GM12864 (cell line): Measurements from ENCODE around the gene ARHGEF10L.
"Not testable (repeated sequence)": the region's sequence is repeated elsewhere in the genome, so short reads cannot be mapped to it uniquely, and the experiment has no call there.

Source experiments
- DNase-seq: peaks from one replicate; pipeline ENCODE4 v3.0.0-alpha.2; 2011; ENCODE audit warnings: low read depth
- H3K4me3 ChIP-seq: 2 replicates; pipeline ENCODE4 v1.5.1; 2011; ENCODE audit warnings: mild to moderate bottlenecking, low read depth, low read length, control low read depth
- TF ChIP-seq, protein P1 (sequence below): IDR thresholded peaks from 2 replicates; pipeline ENCODE4 v1.5.1; 2011; ENCODE audit warnings: low read depth, mild to moderate bottlenecking, moderate library complexity, low read length, control low read depth, inconsistent platforms; ENCODE audit errors: missing control alignments

The ARHGEF10L gene, protein sequence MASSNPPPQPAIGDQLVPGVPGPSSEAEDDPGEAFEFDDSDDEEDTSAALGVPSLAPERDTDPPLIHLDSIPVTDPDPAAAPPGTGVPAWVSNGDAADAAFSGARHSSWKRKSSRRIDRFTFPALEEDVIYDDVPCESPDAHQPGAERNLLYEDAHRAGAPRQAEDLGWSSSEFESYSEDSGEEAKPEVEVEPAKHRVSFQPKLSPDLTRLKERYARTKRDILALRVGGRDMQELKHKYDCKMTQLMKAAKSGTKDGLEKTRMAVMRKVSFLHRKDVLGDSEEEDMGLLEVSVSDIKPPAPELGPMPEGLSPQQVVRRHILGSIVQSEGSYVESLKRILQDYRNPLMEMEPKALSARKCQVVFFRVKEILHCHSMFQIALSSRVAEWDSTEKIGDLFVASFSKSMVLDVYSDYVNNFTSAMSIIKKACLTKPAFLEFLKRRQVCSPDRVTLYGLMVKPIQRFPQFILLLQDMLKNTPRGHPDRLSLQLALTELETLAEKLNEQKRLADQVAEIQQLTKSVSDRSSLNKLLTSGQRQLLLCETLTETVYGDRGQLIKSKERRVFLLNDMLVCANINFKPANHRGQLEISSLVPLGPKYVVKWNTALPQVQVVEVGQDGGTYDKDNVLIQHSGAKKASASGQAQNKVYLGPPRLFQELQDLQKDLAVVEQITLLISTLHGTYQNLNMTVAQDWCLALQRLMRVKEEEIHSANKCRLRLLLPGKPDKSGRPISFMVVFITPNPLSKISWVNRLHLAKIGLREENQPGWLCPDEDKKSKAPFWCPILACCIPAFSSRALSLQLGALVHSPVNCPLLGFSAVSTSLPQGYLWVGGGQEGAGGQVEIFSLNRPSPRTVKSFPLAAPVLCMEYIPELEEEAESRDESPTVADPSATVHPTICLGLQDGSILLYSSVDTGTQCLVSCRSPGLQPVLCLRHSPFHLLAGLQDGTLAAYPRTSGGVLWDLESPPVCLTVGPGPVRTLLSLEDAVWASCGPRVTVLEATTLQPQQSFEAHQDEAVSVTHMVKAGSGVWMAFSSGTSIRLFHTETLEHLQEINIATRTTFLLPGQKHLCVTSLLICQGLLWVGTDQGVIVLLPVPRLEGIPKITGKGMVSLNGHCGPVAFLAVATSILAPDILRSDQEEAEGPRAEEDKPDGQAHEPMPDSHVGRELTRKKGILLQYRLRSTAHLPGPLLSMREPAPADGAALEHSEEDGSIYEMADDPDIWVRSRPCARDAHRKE (N-terminal part only)

DNA sequence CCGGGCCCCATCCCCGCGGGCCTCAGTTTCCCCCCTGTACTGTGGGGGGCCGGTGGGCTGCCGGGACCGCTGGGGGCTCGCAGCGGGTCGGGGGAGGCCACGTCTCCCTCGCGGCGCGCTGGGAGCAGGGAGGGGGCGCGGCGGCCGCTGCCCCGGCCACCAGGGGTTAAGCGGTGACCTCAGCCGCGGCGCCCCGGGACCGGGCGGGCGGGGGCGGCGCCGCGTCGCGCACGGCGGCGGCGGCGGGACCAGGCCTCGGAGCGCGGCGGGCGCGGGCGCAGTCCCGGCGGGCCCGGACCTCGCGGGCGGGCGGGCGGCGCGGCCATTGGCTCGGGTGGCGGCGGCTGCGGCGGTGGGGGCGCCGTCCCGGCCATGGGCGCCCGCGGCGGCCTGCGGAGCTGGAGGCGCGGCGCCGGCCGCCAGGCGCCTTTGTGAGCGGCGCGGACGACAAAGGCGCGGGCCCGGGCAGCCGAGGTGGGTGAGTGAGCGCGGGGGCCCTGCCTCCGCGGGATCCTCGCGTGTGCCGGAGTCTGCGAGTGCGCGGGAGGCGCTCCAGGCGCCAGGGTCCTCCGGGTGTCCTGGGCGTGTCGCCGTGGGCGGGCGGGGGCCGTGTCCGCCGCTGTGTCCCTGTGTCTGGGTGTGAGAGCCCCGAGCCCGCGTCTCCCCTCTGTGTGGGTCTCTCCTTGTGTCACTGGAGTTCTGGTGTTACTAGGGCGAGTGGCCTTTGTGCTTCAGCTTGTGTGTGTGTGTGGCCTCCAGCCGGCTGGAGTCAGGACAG is at the start of gene ARHGEF10L:
Gene ARHGEF10L, plus strand, starts transcription at position 222 of the 778 bp plus-strand sequence. CDS start 40,898 bp downstream, outside the sequence.
- no peak for DNase-seq
- peak within 1 kb of the TSS; percentile 51 for H3K4me3 ChIP-seq

DNA sequence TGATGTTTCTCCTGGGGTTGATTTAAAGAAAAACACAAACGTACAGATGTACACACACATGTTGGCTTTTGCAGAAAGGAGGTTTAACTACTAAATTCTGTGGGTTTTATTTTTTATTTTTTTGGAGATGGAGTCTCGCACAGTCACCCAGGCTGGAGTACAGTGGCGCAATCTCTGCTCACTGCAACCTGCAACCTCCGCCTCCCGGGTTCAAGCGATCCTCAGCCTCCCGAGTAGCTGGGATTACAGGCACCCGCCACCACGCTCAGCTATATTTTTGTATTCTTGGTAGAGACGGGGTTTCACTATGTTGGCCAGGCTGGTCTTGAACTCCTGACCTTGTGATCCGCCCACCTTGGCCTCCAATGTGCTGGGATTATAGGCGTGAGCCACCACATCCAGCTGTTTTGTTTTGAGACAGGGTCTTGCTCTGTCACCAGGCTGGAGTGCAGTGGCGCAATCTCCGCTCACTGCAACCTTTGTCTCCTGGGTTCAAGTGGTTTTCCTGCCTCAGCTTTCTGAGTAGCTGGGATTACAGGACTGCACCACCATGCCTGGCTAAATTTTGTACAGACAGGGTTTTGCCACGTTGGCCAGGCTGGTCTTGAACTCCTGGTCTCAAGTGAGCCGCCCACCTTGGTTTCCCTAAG is 49.6 kb upstream of the ARHGEF10L start:
- not testable (repeated sequence) for H3K4me3 ChIP-seq, DNase-seq

More for the DNA sequence above, at the start of gene ARHGEF10L:
- TF ChIP-seq, protein P1, sequence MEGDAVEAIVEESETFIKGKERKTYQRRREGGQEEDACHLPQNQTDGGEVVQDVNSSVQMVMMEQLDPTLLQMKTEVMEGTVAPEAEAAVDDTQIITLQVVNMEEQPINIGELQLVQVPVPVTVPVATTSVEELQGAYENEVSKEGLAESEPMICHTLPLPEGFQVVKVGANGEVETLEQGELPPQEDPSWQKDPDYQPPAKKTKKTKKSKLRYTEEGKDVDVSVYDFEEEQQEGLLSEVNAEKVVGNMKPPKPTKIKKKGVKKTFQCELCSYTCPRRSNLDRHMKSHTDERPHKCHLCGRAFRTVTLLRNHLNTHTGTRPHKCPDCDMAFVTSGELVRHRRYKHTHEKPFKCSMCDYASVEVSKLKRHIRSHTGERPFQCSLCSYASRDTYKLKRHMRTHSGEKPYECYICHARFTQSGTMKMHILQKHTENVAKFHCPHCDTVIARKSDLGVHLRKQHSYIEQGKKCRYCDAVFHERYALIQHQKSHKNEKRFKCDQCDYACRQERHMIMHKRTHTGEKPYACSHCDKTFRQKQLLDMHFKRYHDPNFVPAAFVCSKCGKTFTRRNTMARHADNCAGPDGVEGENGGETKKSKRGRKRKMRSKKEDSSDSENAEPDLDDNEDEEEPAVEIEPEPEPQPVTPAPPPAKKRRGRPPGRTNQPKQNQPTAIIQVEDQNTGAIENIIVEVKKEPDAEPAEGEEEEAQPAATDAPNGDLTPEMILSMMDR = no peak

DNA sequence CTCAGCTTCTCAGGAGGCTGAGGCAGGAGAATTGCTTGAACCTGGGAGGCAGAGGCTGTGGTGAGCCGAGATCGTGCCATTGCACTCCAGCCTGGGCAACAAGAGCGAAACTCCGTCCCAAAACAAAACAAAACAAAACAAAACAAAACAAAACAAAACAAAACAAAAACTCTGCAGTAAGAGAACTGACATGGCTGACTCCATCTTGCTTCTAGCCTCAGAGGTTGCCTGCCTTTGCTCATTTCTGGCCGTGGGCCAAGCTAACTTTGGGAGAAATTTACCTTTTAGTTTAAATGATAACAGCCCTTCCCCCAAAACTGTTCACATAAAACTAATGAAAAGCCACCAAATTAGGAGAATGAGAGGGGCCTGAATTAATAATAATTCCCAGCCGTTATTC is 48.8 kb upstream of the ARHGEF10L start:
- H3K4me3 ChIP-seq = not testable (repeated sequence)

DNA sequence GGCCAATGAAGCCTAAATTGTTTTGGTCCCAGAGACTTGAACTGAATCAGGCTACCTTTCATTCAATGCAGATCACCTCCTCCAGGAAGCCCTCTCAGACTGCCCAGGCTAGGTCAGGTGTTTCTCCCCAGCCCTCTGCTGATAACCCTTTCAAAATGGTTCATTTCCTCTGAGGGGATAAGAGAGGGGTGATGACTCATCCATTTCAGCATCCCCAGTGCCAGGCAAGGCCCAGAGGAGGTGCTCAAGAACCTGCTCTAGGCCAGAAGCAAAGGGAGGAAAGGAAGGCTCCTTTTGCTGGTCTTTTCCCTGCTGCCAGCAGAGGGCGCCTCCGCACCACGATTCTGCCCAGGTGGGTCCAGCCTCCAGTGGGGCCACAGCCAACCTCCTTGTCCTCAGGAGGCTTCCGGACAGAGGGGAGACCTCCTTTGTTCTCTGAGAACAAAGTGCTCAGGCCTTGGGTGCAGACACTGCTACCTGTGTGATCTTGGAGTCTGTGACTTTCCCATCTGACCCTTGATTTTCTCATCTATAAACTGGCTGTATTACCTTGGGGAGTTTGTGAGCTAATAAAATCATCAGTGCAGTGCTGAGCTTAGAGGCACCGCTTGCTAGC is 45.3 kb upstream of the ARHGEF10L start:
- TF ChIP-seq, protein P1 = peak; percentile 98
- DNase-seq = peak; percentile 22
- no peak overlapping the region for H3K4me3 ChIP-seq

More for the DNA sequence above, 48.8 kb upstream of the ARHGEF10L start:
- DNase-seq = not testable (repeated sequence)

DNA sequence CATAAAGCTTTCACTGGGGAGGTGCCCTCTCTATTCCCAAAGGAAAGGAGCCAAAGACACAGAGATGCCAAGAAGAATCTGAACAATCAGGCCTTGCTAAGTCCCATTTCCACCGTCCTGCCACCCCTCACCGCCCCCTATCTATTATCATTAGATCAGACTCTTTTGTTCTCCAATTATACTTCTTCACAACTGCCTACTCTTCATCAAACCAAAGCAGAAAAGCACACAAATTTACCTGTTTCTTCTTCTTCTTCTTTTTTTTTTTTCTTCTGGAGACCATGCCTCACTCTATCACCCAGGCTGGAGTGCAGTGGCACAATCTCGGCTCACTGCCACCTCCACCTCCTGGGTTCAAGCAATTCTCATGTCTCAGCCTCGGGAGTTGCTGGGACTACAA is 43.1 kb upstream of the ARHGEF10L start:
- TF ChIP-seq, protein P1 = no peak
- DNase-seq = no peak

DNA sequence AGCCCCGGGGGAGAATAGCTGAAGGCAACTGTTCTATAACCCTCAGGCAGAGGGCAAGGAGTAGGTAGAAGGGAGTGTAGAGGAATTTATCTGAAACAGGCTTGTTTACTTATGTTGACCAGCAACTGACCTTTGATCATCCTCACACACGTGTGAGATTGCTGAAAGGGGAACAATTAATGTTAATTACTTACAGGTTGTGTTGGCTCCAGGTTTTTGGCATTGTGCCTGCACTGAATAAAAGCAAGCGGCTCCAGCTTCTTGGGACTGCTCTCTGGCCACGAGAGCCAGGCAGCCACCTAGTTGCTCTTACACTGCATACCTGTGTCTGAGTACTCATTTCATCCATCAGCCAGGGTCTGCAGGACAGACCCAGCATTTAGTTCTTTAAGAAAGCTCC is 41.3 kb upstream of the ARHGEF10L start:
- DNase-seq = no peak
- H3K4me3 ChIP-seq = no peak overlapping the region
- TF ChIP-seq, protein P1 = no peak

More for the DNA sequence above, 43.1 kb upstream of the ARHGEF10L start:
- no peak overlapping the region for H3K4me3 ChIP-seq
